CD14-positive monocyte (primary cell): ENCODE measurements around the gene TVP23C. TPM values are rescaled to one million over a fixed set of nuclear protein-coding genes. Genes with fewer than 3 reads are reported as not detected.
"Not testable (repeated sequence)": the region's sequence is repeated elsewhere in the genome, so short reads cannot be mapped to it uniquely, and the experiment has no call there.

Experiments
- DNase-seq, 3 donors: peaks; one replicate each; pipeline ENCODE4 v3.0.0-alpha.2; 2011 to 2022
- H2AFZ ChIP-seq: 2 replicates; pipeline ENCODE4 v1.6.0; 2012; ENCODE audit warnings: mild to moderate bottlenecking, low read depth, low read length, inconsistent platforms; ENCODE audit not compliant: insufficient read depth, poor library complexity, severe bottlenecking
- H3K27ac ChIP-seq, 2 donors: 1 replicate in 1 of 2; 2 replicates in 1 of 2; pipeline ENCODE4 v1.5.1; 2012 to 2013; ENCODE audit warnings: low read length in 2 of 2, control low read depth in 1 of 2, inconsistent platforms in 1 of 2, low read depth in 1 of 2, mild to moderate bottlenecking in 1 of 2
- H3K27me3 ChIP-seq, 2 donors: one replicate each; pipeline versions ENCODE4 v1.6.0 to v1.6.1; 2011 to 2013; ENCODE audit warnings: low read length in 2 of 2; ENCODE audit not compliant: control insufficient read depth in 2 of 2, insufficient read depth in 2 of 2
- H3K36me3 ChIP-seq, 2 donors: replicated peaks in 1 of 2; 1 replicate in 1 of 2; 2 replicates in 1 of 2; pipeline versions ENCODE4 v1.5.1 to v1.6.1; 2012 to 2013; ENCODE audit warnings: low read length in 2 of 2, control low read depth in 1 of 2, inconsistent platforms in 1 of 2, mild to moderate bottlenecking in 1 of 2; ENCODE audit not compliant: insufficient read depth in 2 of 2, control insufficient read depth in 1 of 2
- H3K4me1 ChIP-seq, 2 donors: 1 replicate in 1 of 2; 2 replicates in 1 of 2; pipeline versions ENCODE4 v1.5.1 to v1.6.1; 2012 to 2013; ENCODE audit warnings: low read length in 2 of 2, control low read depth in 1 of 2, inconsistent platforms in 1 of 2, mild to moderate bottlenecking in 1 of 2, moderate library complexity in 1 of 2; ENCODE audit not compliant: insufficient read depth in 2 of 2, control insufficient read depth in 1 of 2
- H3K4me2 ChIP-seq: replicated peaks from 2 replicates; pipeline ENCODE3; 2012; ENCODE audit warnings: low read length, moderate library complexity, mild to moderate bottlenecking; ENCODE audit not compliant: poor library complexity, severe bottlenecking; ENCODE audit errors: extremely low read depth
- H3K4me3 ChIP-seq, 3 experiments: fragments of 200-600 bp in 1 of 3; sonication (generic) in 1 of 3; replicated peaks in 1 of 3; 1 replicate in 2 of 3; 2 replicates in 1 of 3; pipeline ENCODE4 v1.5.1; 2011 to 2013; ENCODE audit warnings: low read length in 3 of 3, mild to moderate bottlenecking in 3 of 3, control low read depth in 2 of 3, low read depth in 2 of 3, inconsistent platforms in 1 of 3, moderate library complexity in 1 of 3
- H3K79me2 ChIP-seq: 2 replicates; pipeline ENCODE4 v1.6.0; 2012; ENCODE audit warnings: mild to moderate bottlenecking, control low read depth, inconsistent platforms, low read length, moderate library complexity; ENCODE audit not compliant: insufficient read depth
- H3K9ac ChIP-seq: 2 replicates; pipeline ENCODE4 v1.6.0; 2017; ENCODE audit warnings: low read length, mild to moderate bottlenecking; ENCODE audit not compliant: insufficient read depth, poor library complexity, severe bottlenecking
- H3K9me3 ChIP-seq, 2 donors: replicated peaks in 1 of 2; 1 replicate in 1 of 2; 2 replicates in 1 of 2; pipeline versions ENCODE4 v1.5.1 to v1.6.1; 2012 to 2013; ENCODE audit warnings: low read length in 2 of 2, control low read depth in 1 of 2; ENCODE audit not compliant: control insufficient read depth in 1 of 2, insufficient read depth in 1 of 2
- H4K20me1 ChIP-seq: 2 replicates; pipeline ENCODE4 v1.6.0; 2012; ENCODE audit warnings: mild to moderate bottlenecking, low read length, control low read depth, moderate library complexity; ENCODE audit not compliant: insufficient read depth
- H3K27ac Mint-ChIP-seq, 7 donors: one replicate each; pipeline ENCODE4 v1.8.0; 2020; ENCODE audit warnings: mild to moderate bottlenecking in 7 of 7, mixed read lengths in 7 of 7, moderate library complexity in 6 of 7, inconsistent platforms in 2 of 7
- H3K27me3 Mint-ChIP-seq, 3 donors: one replicate each; pipeline ENCODE4 v1.8.0; 2021 to 2022; ENCODE audit warnings: low read depth in 3 of 3, mild to moderate bottlenecking in 3 of 3, mixed read lengths in 3 of 3, moderate library complexity in 3 of 3, inconsistent platforms in 1 of 3
- H3K36me3 Mint-ChIP-seq, 2 donors: one replicate each; pipeline ENCODE4 v1.8.0; 2020; ENCODE audit warnings: mixed read lengths in 2 of 2, inconsistent platforms in 1 of 2, mild to moderate bottlenecking in 1 of 2
- H3K4me1 Mint-ChIP-seq: one replicate; pipeline ENCODE4 v1.8.0; 2020; ENCODE audit warnings: mild to moderate bottlenecking, mixed read lengths
- H3K4me3 Mint-ChIP-seq, 2 donors: one replicate each; pipeline ENCODE4 v1.8.0; 2020; ENCODE audit warnings: mild to moderate bottlenecking in 2 of 2, mixed read lengths in 2 of 2, moderate library complexity in 1 of 2
- H3K9me3 Mint-ChIP-seq, 7 donors: one replicate each; pipeline ENCODE4 v1.8.0; 2020 to 2022; ENCODE audit warnings: mixed read lengths in 7 of 7, mild to moderate bottlenecking in 6 of 7, moderate library complexity in 6 of 7, inconsistent platforms in 2 of 7
- WGBS: methylation state at CpG from one replicate; pipeline ENCODE4 v1.1.5; 2013; ENCODE audit warnings: missing lambda C conversion rate; ENCODE audit not compliant: insufficient coverage; 5-methylcytosine and 5-hydroxymethylcytosine counted together
- intact Hi-C, 2 donors: fragments of 100-400 bp; cut with micrococcal nuclease; formaldehyde crosslinking; loops; one replicate each; pipeline versions ENCODE4 v1.15.0 to v1.15.1; 2023
- polyA plus RNA-seq, 3 donors: library from polyadenylated mRNA; depleted of rRNA in 1 of 3; unstranded in 2 of 3; stranded (reverse) in 1 of 3; fragments of 300-500 nt in 2 of 3; fragments of >200 nt in 1 of 3; fragmentation: Illumina TruSeq in 2 of 3; gene quantifications; 1 replicate in 2 of 3; 2 replicates in 1 of 3; pipeline ENCODE4 v1.2.3, GENCODE V29; 2012 to 2021

The TVP23C gene
- polyA plus RNA-seq, 3 donors: 0.88 to 3.3 (median 1.4) TPM

DNA sequence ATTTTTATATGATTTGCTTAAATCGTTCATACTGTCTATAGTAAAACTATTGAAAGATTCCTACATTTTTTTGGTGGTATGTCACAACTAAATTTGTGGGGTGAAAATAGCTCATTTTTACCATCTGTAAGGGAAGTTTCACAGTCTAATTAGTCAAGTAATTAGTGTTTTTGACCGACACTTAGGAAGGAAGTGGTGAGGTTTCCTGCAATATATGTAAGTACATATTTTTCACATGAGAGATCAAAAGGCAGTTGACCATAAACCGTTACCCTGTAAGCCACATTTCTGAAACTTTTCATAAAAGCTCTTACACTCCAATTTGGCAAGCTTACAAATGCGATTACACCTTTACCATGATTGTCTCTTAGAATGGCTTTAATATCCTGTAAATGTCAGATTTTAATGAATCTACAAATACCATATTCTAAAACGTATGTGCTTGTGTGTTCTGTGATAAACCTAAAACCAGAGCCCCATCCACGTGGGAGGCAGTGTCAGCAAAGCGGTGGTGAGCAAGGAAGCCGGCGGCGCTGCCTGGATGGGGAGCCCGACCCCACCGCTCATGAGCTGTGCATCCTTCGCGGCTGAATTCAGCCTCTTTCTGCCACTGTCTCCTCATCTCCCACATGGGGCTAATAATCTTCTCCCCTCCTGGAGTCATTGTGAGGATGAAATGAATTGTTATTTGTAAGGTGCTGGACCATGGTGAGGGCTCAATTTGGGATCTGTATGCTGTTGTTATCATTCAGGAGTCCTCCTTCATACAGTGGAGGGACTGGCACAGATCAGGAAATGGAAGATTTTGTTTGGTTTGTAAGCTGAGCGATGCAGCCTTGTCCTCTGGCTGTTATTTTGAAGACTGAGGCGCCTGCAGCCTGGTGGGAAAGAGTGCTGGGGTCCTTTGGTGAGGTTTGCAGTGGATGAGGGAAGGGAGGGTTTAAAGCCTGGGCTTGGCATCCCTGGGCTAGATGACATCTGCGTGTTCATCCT, 26.6 kb upstream of the TVP23C start:
- DNase-seq, H3K27ac Mint-ChIP-seq, H3K9ac ChIP-seq, H4K20me1 ChIP-seq, intact Hi-C loops, H3K27ac ChIP-seq, H3K36me3 Mint-ChIP-seq, H3K9me3 Mint-ChIP-seq, H3K4me1 ChIP-seq, H3K4me2 ChIP-seq, H3K4me3 ChIP-seq, H3K9me3 ChIP-seq, H3K36me3 ChIP-seq, H3K79me2 ChIP-seq: not testable (repeated sequence)
- Histone ChIP-seq H3K27me3 (peaks cover 8 to 12% of the 10 kb centered on the region in 2 donors), H2AFZ (peak overlapping the region; percentile 29)
- Mint-ChIP-seq H3K4me1 (peaks cover 39% of the 10 kb centered on the region), H3K4me3 (peak overlapping the region in 1 of 2 donors; percentile 59), H3K27me3 (peaks cover 33 to 47% (median 37%) of the 10 kb centered on the region in 3 donors)
- 0% methylated on average over 5 of the region's 17 CpGs for WGBS

DNA sequence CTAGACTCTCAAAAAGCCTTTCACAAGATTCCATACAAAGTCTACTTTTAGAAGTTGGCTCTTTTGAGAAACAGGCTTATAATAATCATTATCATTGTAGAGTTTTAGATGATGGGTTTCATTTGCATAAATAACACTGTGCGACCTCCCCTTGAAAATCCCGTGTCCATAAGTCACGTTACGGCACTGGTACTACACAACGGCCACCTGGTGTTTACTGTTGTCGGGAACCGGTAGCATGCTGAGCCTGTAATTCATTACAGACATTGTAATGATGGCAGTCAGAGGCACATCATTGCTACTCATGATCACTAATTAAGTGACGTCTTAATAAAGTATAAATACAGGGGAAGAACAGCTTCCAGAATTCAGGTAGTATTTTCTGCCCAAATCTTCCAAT, 24.7 kb upstream of the TVP23C start:
- H3K4me1 ChIP-seq, H4K20me1 ChIP-seq, H3K27ac ChIP-seq, H3K79me2 ChIP-seq, H3K27ac Mint-ChIP-seq, H3K36me3 ChIP-seq, H3K4me3 ChIP-seq, H3K9me3 Mint-ChIP-seq, intact Hi-C loops, H3K4me2 ChIP-seq, H3K9me3 ChIP-seq, H2AFZ ChIP-seq, H3K9ac ChIP-seq, DNase-seq, H3K36me3 Mint-ChIP-seq: not testable (repeated sequence)
- H3K27me3 ChIP-seq: peaks cover 8 to 12% of the 10 kb centered on the region in 2 donors
- H3K4me3 Mint-ChIP-seq: peak overlapping the region in 1 of 2 donors; percentile 26
- H3K27me3 Mint-ChIP-seq: peaks cover 28 to 50% (median 42%) of the 10 kb centered on the region in 3 donors
- 90% methylated on average over 4 of the region's 8 CpGs for WGBS
- peaks cover 30% of the 10 kb centered on the region for H3K4me1 Mint-ChIP-seq

DNA sequence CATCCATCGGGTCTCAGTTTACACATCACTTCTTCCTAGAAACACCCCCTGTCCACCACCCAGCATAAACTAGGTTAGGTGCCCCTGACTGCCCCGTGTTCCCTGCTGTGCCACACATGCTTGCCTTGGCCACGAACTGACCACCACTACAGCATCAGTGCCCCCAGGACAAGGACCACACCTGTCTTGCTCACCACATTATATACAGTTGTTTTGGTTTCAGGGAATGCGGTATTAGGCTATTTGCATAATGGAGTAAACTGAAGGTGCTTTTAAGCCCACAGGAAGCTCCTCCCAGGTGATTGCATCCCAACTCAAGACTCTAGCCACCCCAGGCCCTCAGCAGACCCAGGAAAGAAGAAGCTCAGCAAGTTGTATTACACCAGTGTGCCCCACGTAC, 20.0 kb upstream of the TVP23C start:
- H3K4me3 Mint-ChIP-seq, intact Hi-C loops, H3K27ac ChIP-seq, H4K20me1 ChIP-seq, H3K4me3 ChIP-seq, H3K9me3 ChIP-seq, H3K4me2 ChIP-seq, H3K79me2 ChIP-seq, H3K36me3 Mint-ChIP-seq, H3K36me3 ChIP-seq, H3K4me1 ChIP-seq, H3K9me3 Mint-ChIP-seq, H3K27ac Mint-ChIP-seq, DNase-seq, H3K4me1 Mint-ChIP-seq, H3K9ac ChIP-seq, H2AFZ ChIP-seq: not testable (repeated sequence)
- no CpG with 5 or more reads among the region's 5 CpGs for WGBS
- peaks cover 15 to 26% (median 23%) of the 10 kb centered on the region in 3 donors for H3K27me3 Mint-ChIP-seq
- H3K27me3 ChIP-seq: peaks cover 8 to 10% of the 10 kb centered on the region in 2 donors

GRCh38 chr17:15581462-15581861, 18.2 kb upstream of the TVP23C start:
- H3K27me3 ChIP-seq, H3K9me3 ChIP-seq, intact Hi-C loops, H3K79me2 ChIP-seq, DNase-seq, H3K4me1 ChIP-seq, H2AFZ ChIP-seq, H3K36me3 ChIP-seq, H3K27ac ChIP-seq, H3K27ac Mint-ChIP-seq, H3K36me3 Mint-ChIP-seq, H3K9me3 Mint-ChIP-seq, H3K4me3 ChIP-seq, H3K4me2 ChIP-seq, H3K4me1 Mint-ChIP-seq, H3K9ac ChIP-seq, H4K20me1 ChIP-seq, H3K4me3 Mint-ChIP-seq: not testable (repeated sequence)
- peaks cover 4 to 14% (median 13%) of the 10 kb centered on the region in 3 donors for H3K27me3 Mint-ChIP-seq
- no CpG with 5 or more reads among the region's 4 CpGs for WGBS
